ENCODE results near the gene DOCK7. TPM values are rescaled to one million over a fixed set of nuclear protein-coding genes. Genes with fewer than 3 reads are reported as not detected.

DOCK7 gene
- total RNA-seq, 1 experiment from 2014 or later: 46.9 TPM

DNA sequence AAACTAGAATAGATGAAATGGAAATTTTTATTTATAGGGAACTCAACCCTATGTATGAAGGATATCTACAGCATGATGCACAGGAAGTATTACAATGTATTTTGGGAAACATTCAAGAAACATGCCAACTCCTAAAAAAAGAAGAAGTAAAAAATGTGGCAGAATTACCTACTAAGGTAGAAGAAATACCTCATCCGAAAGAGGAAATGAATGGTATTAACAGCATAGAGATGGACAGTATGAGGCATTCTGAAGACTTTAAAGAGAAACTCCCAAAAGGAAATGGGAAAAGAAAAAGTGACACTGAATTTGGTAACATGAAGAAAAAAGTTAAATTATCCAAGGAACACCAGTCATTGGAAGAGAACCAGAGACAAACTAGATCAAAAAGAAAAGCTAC, 243.5 kb downstream of the DOCK7 start:
- CTCF ChIA-PET: interaction anchor here (0.6 kb wide), 1 partner anchor 1383 kb away, joined by 3 read pairs; no protein-coding TSS in a partner anchor
- Mint-ChIP-seq H3K27ac (ENCODE audit: low read depth, unreplicated experiment) (peak overlapping the region; percentile 12), H3K4me1 (ENCODE audit: insufficient read depth, unreplicated experiment) (peaks cover 14% of the 10 kb centered on the region), H3K36me3 (ENCODE audit: insufficient read depth, unreplicated experiment) (peaks cover 58% of the 10 kb centered on the region), H3K4me3 (ENCODE audit: unreplicated experiment) (no peak overlapping the region), H3K27me3 (ENCODE audit: insufficient read depth, unreplicated experiment) (no peaks in the 10 kb centered on the region), H3K9me3 (ENCODE audit: unreplicated experiment) (no peaks in the 10 kb centered on the region)
- TF ChIP-seq, protein P1, sequence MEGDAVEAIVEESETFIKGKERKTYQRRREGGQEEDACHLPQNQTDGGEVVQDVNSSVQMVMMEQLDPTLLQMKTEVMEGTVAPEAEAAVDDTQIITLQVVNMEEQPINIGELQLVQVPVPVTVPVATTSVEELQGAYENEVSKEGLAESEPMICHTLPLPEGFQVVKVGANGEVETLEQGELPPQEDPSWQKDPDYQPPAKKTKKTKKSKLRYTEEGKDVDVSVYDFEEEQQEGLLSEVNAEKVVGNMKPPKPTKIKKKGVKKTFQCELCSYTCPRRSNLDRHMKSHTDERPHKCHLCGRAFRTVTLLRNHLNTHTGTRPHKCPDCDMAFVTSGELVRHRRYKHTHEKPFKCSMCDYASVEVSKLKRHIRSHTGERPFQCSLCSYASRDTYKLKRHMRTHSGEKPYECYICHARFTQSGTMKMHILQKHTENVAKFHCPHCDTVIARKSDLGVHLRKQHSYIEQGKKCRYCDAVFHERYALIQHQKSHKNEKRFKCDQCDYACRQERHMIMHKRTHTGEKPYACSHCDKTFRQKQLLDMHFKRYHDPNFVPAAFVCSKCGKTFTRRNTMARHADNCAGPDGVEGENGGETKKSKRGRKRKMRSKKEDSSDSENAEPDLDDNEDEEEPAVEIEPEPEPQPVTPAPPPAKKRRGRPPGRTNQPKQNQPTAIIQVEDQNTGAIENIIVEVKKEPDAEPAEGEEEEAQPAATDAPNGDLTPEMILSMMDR (IDR thresholded peaks at IDR 0.05; ENCODE audit: unreplicated experiment): no peak
- POLR2A ChIA-PET: no interaction called here
- TSS peak; percentile 33 for BruUV-seq (replicated peaks)
- DNase-seq (ENCODE audit: unreplicated experiment): no peak
- intact Hi-C loops (cut with micrococcal nuclease): no loop called here

DNA sequence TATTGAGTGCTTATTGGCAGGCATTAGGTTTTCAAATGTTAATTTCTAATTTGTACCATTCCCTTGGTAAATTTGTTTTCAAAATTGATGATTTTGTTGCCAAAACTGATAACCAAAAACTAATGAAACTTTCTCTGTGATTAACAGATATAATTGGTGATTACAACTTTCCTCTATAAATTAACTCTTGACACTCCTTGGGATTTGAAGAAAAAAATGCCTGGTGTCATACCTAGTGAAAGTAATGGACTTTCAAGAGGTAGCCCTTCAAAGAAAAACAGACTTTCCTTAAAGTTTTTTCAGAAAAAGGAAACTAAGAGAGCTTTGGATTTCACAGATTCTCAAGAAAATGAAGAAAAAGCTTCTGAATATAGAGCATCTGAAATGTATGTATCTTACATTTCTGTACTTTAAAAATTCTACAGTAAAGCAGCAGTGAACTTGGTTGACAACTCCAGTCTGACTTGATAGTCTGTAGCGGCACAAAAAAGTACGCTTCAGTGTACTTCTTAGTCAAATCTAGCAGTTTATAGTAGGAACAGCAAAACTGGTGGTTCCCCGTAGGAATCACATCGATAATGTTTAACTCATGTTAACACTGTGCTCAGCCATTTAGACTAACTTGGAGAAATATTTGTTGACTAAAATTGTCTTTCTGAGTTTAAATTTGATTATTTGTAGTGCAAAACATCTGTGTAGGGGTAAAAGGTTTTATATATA, 248.4 kb downstream of the DOCK7 start:
- no TSS peak for BruUV-seq (replicated peaks)
- ChIA-PET POLR2A (interaction anchor here (0.6 to 2.8 kb wide), 6 partner anchors 7 to 728 kb away, joined by 3 to 10 read pairs (median 4); no protein-coding TSS in a partner anchor), CTCF (interaction anchor here (0.7 kb wide), 1 partner anchor 341 kb away, joined by 3 read pairs; no protein-coding TSS in a partner anchor)
- H3K36me3 Mint-ChIP-seq (ENCODE audit: insufficient read depth, unreplicated experiment): peaks cover 29% of the 10 kb centered on the region
- DNase-seq (ENCODE audit: unreplicated experiment): no peak
- peak overlapping the region; percentile 54 for H3K27ac Mint-ChIP-seq (ENCODE audit: low read depth, unreplicated experiment)
- H3K9me3 Mint-ChIP-seq (ENCODE audit: unreplicated experiment): no peaks in the 10 kb centered on the region
- intact Hi-C loops (cut with micrococcal nuclease): loop anchor here (5.0 kb wide), 1 partner anchor 247 kb away; the partner anchor contains the start of gene DOCK7
- peaks cover 24% of the 10 kb centered on the region for H3K4me1 Mint-ChIP-seq (ENCODE audit: insufficient read depth, unreplicated experiment)
- H3K4me3 Mint-ChIP-seq (ENCODE audit: unreplicated experiment): peak overlapping the region; percentile 69
- TF ChIP-seq, protein P1 (IDR thresholded peaks at IDR 0.05; ENCODE audit: unreplicated experiment): no peak
- no peaks in the 10 kb centered on the region for H3K27me3 Mint-ChIP-seq (ENCODE audit: insufficient read depth, unreplicated experiment)

DNA sequence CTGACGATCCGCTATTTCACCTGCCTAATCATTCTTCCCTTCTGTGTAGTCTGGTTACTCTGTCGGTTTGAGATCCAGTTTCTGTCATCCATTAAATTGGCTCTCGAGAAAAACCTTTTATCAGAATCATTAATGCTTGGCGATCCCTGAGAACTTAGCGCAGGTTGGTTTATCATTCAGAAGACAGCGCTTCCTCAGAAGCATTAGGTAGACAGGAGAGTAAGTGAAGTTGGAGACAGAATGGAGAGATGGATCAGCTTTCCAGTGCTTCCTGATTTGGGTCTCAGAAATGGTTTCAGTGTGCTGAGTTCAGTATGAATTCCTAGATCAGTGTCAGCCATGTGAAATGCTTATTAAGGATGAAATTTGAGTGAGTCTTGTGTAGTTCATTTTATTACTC, 250.0 kb downstream of the DOCK7 start:
- TF ChIP-seq, protein P1 (IDR thresholded peaks at IDR 0.05; ENCODE audit: unreplicated experiment): no peak
- intact Hi-C loops (cut with micrococcal nuclease): loop anchor here (5.0 kb wide), 1 partner anchor 249 kb away; the partner anchor contains the start of gene DOCK7
- H3K36me3 Mint-ChIP-seq (ENCODE audit: insufficient read depth, unreplicated experiment): peaks cover 18% of the 10 kb centered on the region
- peak; percentile 31 for DNase-seq (ENCODE audit: unreplicated experiment)
- no TSS peak for BruUV-seq (replicated peaks)
- POLR2A ChIA-PET: interaction anchor here (0.8 to 2.8 kb wide), 7 partner anchors 9 to 253 kb away, joined by 3 to 10 read pairs (median 4); no protein-coding TSS in a partner anchor
- CTCF ChIA-PET: interaction anchor here (1.0 kb wide), 1 partner anchor 9 kb away, joined by 4 read pairs; no protein-coding TSS in a partner anchor
- H3K4me1 Mint-ChIP-seq (ENCODE audit: insufficient read depth, unreplicated experiment): peaks cover 24% of the 10 kb centered on the region
- H3K27me3 Mint-ChIP-seq (ENCODE audit: insufficient read depth, unreplicated experiment): no peaks in the 10 kb centered on the region
- peak overlapping the region; percentile 65 for H3K27ac Mint-ChIP-seq (ENCODE audit: low read depth, unreplicated experiment)
- H3K4me3 Mint-ChIP-seq (ENCODE audit: unreplicated experiment): peak overlapping the region; percentile 69
- no peaks in the 10 kb centered on the region for H3K9me3 Mint-ChIP-seq (ENCODE audit: unreplicated experiment)

DNA sequence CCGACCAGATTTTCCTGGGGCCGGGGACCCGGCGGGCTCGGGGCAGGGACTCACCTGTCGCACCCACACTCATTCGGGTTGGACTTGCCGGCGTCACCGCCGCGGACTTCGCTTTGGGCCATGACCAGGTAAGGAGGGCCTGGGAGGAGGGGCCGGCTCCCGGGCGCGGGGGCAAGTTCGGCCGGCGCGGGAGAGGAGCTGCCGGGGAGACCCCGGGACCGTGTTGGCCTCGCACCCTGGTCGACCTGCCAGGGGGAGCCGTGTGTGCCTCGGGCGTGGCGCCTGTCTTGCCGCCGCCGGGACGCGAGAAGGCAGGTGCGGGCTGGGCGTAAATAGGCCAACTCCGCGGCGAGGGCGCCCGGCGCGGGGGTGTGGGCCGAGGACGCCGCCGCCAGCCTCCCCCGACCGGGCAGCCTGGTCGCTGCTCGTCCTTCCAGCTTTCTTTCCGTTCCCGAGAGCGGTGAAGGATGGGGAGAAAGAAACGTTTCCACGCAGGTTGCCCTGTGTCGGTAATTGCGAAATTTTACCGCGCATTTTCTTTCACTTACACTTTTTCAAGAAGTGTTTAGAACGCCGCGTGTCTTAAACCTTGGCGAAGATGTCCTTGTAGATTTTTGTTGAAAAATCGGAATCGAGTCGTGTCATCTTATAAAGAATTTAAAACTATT, 250.8 kb downstream of the DOCK7 start:
- peak overlapping the region; percentile 69 for H3K4me3 Mint-ChIP-seq (ENCODE audit: unreplicated experiment)
- H3K36me3 Mint-ChIP-seq (ENCODE audit: insufficient read depth, unreplicated experiment): peaks cover 15% of the 10 kb centered on the region
- ChIA-PET CTCF (interaction anchor here (1.0 kb wide), 1 partner anchor 10 kb away, joined by 4 read pairs; no protein-coding TSS in a partner anchor), POLR2A (interaction anchor here (0.6 to 3.1 kb wide), 12 partner anchors 8 to 884 kb away, joined by 3 to 28 read pairs (median 3); partner anchors contain the start of gene ATG4C)
- H3K4me1 Mint-ChIP-seq (ENCODE audit: insufficient read depth, unreplicated experiment): peaks cover 24% of the 10 kb centered on the region
- TF ChIP-seq, protein P1 (IDR thresholded peaks at IDR 0.05; ENCODE audit: unreplicated experiment): no peak
- DNase-seq (ENCODE audit: unreplicated experiment): peak; percentile 24
- intact Hi-C loops (cut with micrococcal nuclease): loop anchor here (5.0 kb wide), 1 partner anchor 250 kb away; the partner anchor contains the start of gene DOCK7
- no peaks in the 10 kb centered on the region for H3K9me3 Mint-ChIP-seq (ENCODE audit: unreplicated experiment)
- no peaks in the 10 kb centered on the region for H3K27me3 Mint-ChIP-seq (ENCODE audit: insufficient read depth, unreplicated experiment)
- no TSS peak for BruUV-seq (replicated peaks)
- H3K27ac Mint-ChIP-seq (ENCODE audit: low read depth, unreplicated experiment): peak overlapping the region; percentile 100
